ENCODE data around the gene MAP2K1.

The MAP2K1 gene

DNA sequence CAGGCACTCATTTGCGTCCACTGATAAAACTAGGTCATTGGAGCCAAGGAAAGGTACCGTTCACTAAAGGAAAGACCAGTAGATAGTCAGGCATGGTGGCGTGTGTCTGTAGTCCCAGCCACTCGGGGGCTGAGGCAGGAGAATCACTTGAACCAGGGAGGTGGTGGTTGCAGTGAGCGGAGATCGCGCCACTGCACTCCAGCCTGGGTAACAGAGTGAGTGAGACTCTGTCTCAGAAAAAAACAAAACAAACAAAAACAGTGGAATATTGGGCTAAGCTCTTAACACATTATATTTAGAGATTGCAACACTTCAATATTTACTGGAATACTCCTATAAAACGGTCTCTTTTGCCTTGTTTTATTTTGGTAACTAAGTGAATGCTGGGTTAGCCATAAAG, 17.4 kb downstream of the MAP2K1 start:
- no peak overlapping the region for H3K4me3 ChIP-seq (replicated peaks in 1 of 2; ENCODE audit: low read depth in 2 of 2, low read length in 2 of 2)
- TF ChIP-seq, protein P1, sequence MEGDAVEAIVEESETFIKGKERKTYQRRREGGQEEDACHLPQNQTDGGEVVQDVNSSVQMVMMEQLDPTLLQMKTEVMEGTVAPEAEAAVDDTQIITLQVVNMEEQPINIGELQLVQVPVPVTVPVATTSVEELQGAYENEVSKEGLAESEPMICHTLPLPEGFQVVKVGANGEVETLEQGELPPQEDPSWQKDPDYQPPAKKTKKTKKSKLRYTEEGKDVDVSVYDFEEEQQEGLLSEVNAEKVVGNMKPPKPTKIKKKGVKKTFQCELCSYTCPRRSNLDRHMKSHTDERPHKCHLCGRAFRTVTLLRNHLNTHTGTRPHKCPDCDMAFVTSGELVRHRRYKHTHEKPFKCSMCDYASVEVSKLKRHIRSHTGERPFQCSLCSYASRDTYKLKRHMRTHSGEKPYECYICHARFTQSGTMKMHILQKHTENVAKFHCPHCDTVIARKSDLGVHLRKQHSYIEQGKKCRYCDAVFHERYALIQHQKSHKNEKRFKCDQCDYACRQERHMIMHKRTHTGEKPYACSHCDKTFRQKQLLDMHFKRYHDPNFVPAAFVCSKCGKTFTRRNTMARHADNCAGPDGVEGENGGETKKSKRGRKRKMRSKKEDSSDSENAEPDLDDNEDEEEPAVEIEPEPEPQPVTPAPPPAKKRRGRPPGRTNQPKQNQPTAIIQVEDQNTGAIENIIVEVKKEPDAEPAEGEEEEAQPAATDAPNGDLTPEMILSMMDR (IDR thresholded peaks at IDR 0.05; ENCODE audit: low read depth, low read length), result no peak
- no peak for DNase-seq (ENCODE audit: low read depth in 2 of 2)

DNA sequence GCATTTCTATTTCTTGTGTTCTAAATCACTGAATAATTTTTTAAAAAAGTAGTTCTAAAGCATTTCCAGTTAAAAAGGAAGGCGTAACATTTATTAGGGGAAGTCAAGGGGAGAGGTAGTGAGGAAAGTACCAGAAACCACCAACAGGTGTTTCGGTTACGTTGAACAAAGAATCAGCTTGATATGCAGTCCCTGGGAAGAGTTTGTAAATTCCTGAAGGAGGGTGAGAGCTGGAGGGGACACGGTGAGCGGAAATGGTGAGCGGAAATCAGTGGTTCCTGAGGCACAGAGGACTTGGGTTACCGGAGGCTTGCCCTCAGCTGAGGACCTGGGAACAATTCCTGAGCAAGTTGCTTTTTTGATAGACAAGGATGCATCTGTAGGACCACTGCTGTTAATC, 17.8 kb downstream of the MAP2K1 start:
- DNase-seq (ENCODE audit: low read depth in 2 of 2), result no peak
- H3K4me3 ChIP-seq (replicated peaks in 1 of 2; ENCODE audit: low read depth in 2 of 2, low read length in 2 of 2), result no peak overlapping the region
- TF ChIP-seq, protein P1 (IDR thresholded peaks at IDR 0.05; ENCODE audit: low read depth, low read length), result peak; percentile 4

DNA sequence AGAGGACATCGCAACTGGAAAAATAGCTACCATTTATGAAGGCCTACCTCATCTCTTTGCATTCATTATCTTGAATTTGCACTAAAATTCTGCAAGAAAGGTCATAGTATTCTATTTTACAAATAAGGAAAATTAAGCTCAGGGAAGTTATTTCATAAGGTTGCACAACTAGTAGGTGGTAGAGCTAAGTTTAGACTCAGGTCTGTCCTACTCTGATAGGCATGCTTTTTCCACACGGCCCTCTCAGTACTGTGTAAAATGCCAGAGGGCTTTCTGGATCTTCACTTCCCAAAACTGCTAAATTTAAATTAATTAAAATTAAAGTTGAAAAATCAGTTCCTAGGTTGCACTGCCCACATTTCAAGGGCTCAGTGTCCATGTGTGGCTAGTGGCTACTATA, 18.3 kb downstream of the MAP2K1 start:
- H3K4me3 ChIP-seq (replicated peaks in 1 of 2; ENCODE audit: low read depth in 2 of 2, low read length in 2 of 2), result no peak overlapping the region
- TF ChIP-seq, protein P1 (IDR thresholded peaks at IDR 0.05; ENCODE audit: low read depth, low read length), result no peak
- no peak for DNase-seq (ENCODE audit: low read depth in 2 of 2)

DNA sequence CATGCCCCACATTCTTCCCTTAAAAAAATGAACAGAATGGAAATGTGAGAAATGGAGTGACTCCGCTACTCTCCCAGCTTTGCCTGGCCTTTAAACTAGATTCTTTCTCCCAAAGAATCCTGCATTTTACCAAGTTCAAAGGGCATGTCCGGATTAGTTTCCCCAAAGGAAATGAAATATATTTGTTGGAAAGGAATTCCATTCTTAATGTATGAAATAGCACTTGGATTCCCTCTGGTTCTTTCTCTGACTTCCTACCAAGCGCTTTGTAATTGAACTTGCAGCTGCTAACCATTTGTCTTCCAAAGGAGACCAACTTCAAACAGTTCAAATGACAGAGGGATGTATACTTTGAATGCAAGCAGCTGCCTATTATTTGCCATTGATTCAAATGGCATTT, 18.9 kb downstream of the MAP2K1 start:
- TF ChIP-seq, protein P1 (IDR thresholded peaks at IDR 0.05; ENCODE audit: low read depth, low read length), result no peak
- peak; percentile 28 to 75 for DNase-seq (ENCODE audit: low read depth in 2 of 2)
- no peak overlapping the region for H3K4me3 ChIP-seq (replicated peaks in 1 of 2; ENCODE audit: low read depth in 2 of 2, low read length in 2 of 2)

DNA sequence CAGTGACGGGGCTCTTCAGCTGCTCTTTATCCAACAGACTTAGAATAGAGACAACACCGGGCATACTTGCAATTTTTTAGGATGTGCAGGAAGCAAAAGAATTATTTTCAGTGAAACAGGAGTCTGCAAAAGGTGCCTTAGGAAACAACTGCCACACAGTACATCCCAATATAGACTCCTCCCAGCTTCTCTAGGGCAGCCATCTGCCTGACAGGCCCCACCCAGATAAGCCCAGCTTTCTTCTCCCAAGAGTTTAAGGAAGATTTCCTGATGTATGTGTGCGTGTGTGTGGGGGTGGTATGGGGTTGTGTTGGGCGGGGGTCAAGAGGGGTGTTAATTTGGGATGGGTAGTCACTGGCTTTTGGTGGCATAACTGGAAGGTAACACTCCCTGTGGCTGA, 21.5 kb downstream of the MAP2K1 start:
- no peak for DNase-seq (ENCODE audit: low read depth in 2 of 2)
- TF ChIP-seq, protein P1 (IDR thresholded peaks at IDR 0.05; ENCODE audit: low read depth, low read length), result no peak
- H3K4me3 ChIP-seq (replicated peaks in 1 of 2; ENCODE audit: low read depth in 2 of 2, low read length in 2 of 2), result no peak overlapping the region

DNA sequence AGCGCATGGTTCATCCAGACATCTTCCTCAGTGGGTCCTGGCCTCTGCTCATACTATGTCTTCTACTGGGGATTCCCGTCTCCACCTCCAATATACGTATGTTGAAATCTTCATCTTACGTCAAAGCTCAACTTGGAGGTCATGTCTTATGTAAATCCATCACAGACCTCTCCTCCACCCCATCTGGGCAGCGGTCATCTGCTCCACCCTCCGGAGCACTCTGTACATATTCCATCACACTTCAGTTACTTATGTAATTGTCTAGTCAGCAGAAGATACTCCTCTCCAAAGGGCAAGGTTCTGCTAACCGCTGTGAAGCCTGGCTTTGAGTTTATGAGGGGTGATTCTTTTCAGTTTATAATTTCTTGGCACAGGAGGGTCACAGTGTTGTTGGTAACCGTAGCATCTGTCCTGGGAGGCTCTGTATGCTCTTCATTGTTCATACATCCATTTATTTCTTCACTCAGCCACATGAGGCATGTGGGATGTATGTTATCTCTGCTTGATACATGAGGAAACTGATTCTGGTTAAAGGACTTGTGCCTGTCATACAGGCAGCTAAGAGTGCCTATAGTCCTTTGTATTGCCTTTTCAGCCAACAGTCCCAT, 22.1 kb downstream of the MAP2K1 start:
- no peak overlapping the region for H3K4me3 ChIP-seq (replicated peaks in 1 of 2; ENCODE audit: low read depth in 2 of 2, low read length in 2 of 2)
- peak in 1 of 2 donors; percentile 57 for DNase-seq (ENCODE audit: low read depth in 2 of 2)
- TF ChIP-seq, protein P1 (IDR thresholded peaks at IDR 0.05; ENCODE audit: low read depth, low read length), result no peak

DNA sequence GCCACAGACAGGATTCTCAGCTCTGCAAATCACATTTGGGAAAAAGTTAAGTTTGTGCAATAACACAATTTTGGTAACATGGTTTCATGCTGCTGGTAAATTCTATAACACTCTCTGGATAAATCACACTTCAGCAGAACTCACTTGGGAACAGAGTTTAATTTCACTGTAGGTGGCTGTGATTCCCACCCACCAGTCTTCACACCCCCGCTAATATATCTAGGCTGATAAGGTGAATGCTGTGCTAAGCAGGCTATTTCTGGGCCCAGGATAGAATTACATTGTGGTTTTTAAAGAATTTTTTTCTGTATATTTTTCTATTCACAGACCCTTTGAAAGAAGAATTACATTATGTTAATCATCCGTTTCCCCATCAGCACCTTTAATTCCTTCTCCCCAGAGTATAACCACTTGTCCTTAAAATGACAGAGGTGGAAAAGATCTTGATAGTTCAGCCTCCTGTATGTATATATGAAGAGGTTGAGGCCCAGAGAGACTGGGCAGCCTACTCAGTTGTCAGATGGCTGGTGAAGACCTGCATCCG, 22.9 kb downstream of the MAP2K1 start:
- TF ChIP-seq, protein P1 (IDR thresholded peaks at IDR 0.05; ENCODE audit: low read depth, low read length), result no peak
- no peak overlapping the region for H3K4me3 ChIP-seq (replicated peaks in 1 of 2; ENCODE audit: low read depth in 2 of 2, low read length in 2 of 2)
- no peak for DNase-seq (ENCODE audit: low read depth in 2 of 2)

Measured in cardiac fibroblast (primary cell).